Islet of Langerhans (tissue), 1 donor: ENCODE measurements around the gene LZTS2.
"Not testable (repeated sequence)": the region's sequence is repeated elsewhere in the genome, so short reads cannot be mapped to it uniquely, and the experiment has no call there.

Source experiments
- FAIRE-seq: peaks from one replicate; lab custom pipeline; 2011; peaks lifted over from hg19 to GRCh38; lab: Jason Lieb, UNC

The LZTS2 gene

DNA sequence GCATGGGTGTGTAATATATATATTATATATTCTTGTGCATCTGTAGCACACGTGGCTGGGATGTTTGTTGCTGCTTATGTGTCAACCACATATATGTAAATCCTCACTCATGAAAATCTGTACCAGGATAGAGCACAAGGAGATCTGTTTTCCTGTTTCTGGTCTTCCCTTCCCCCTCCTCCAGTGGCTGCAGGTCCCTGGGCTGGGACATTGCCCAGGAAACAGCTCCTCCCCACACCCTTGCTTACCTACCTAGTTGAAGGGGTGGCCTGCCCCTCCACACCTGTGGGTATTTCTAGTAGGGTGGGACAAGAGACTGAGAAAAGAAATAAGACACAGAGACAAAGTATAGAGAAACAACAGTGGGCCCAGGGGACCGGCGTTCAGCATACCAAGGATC, 33.7 kb downstream of the LZTS2 start:
- FAIRE-seq: no peak

DNA sequence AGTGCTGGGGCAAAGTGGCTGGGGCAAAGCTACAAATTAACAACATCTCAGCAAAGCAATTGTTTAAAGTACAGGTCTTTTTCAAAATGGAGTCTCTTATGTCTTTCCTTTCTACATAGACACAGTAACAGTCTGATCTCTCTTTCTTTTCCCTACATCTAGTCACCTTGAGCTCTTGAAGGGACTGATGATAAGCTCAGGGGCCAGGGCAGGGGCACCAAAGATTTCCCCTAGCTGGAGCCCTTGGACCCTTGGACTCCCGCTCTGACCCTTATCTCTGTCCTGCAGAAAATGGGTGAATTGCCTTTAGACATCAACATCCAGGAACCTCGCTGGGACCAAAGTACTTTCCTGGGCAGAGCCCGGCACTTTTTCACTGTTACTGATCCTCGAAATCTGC, 34.8 kb downstream of the LZTS2 start:
- FAIRE-seq: not testable (repeated sequence)

DNA sequence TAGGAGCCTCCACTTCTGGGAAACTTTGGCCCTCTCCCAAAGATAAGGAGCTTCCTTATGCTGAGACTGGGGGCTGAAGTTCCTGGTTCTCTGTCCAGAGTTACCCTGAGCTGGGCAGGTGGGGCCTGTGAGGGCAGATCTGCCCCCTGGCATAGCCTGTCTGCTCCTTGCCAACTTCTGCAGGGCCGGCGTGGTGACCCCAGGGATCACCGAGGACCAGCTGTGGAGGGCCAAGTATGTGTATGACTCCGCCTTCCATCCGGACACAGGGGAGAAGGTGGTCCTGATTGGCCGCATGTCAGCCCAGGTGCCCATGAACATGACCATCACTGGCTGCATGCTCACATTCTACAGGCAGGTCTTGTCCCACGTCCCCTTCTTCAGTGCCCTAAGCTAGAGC, 35.7 kb downstream of the LZTS2 start:
- FAIRE-seq: no peak

DNA sequence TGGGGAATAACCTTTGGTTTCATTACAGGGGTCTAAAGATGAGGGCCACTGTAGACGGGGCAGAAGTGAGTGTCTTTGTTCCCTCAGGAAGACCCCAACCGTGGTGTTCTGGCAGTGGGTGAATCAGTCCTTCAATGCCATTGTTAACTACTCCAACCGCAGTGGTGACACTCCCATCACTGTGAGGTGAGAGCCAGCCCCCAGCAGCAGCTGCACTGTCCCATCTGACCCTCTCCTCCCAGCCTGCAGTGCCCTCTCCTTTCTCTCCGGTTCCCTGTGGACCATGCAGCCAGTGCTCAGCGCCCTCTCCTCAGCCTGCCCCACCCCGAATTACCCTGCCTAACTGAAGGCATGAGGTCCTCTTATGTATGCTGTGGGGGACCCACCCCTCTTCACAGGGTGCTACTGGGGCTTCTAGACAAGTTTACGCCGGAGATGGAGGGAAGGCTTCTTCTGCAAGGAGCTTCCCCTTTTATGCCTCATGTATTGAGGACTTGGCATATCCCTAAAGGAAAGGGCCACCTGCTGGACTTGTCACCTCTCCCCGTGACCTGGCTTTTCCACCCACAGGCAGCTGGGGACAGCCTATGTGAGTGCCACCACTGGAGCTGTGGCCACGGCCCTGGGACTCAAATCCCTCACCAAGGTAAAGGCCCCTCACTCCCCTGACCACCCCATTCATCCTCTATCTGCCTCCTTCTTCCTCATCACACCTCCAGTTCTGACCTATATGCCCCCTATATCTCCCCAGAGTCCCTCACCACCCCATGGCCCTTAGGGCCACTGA, 36.5 kb downstream of the LZTS2 start:
- no peak for FAIRE-seq

DNA sequence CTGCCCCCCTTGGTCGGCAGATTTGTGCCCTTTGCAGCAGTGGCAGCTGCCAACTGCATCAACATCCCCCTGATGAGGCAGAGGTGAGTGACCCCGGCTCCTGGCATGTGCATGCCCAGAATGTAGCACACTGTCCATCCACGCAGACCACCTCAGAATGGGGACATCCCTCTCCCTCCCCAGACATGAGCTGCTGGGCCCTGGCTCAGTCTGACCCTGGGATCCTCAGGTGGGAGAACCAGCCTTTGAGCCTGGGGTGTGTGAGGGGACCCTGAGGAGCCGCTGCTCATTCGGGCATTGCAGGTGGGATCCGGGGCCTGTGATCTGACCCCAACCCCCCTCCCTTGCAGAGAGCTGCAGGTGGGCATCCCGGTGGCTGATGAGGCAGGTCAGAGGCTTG, 37.1 kb downstream of the LZTS2 start:
- no peak for FAIRE-seq

DNA sequence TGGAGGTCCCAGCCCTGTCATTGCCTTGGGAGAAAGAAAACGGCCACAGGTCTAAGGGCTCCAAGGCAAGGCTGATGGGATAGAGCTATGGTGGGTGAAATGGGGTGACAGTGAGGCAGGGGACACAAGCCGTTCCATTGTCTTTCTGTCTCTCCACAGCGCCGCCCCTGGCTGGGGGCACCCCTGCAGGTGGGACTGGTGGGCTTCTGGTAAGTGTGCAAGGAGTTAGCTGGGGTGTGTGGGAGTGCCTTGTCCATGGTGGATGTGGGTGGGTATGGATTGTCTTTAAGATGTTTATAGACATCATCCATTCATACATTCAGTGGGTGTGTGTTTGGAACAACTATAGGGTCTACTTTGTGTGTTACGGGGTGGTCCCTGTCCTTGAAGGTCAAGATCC, 38.9 kb downstream of the LZTS2 start:
- no peak for FAIRE-seq

DNA sequence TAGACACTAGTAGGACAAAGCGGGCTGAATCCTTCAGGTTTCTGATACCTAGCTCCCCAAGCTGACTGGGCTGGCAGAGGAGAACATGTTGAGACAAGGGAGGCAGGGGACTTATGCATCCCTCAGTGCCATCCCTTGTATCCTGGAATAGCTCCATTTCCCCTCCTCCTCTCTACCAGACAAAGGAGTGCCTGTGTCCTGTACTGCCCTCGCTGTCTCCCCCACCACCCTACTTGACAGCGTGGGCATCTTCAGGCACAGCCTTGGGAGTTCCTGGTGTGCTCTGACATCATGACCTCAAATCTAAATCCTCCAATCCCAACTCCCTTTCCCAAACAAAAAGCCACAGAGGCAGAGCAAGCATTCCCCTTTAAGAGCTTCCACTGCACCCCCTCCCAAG, 40.5 kb downstream of the LZTS2 start:
- FAIRE-seq: no peak

DNA sequence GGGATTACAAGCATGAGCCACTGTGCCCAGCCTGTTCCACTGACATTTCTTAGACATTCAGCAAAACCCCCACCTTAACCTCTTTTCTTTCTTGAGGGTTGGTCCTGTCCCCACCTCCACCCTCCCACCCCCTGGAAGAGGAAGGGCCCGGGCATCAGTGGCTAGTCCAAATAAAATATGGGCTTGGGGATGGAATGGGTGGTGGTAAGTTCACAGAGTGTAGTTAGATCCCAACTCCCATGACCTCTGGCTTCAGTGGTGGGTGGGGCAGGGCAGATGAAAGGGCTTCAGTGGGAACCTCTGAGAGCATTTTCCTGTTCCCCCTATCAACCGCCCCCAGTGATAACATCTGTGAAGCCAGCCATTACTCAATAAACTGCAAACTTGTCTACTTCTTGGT, 41.2 kb downstream of the LZTS2 start:
- no peak for FAIRE-seq

DNA sequence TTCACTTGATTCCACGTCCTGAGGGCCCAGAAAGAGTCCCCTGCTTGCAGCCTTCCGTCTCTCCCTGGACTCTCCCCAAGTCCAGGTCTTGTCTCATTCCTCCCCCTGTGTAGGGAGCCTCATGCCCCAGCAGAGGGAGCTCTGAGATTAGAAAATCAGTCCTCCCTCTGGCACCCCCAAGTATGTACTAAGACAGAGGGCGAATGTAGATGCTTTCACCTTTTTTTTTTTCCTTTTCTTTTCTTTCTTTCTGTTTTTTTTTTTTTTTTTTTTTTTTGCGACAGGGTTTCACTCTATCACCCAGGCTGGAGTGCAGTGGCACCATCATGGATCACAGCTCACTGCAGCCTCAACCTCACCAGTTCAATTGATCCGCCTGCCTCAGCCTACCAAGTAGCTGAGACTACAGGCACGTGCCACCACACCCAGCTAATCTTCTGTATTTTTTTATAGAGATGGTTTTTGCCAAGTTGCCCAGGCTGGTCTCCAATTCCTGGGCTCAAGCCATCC, 41.7 kb downstream of the LZTS2 start:
- no peak for FAIRE-seq

DNA sequence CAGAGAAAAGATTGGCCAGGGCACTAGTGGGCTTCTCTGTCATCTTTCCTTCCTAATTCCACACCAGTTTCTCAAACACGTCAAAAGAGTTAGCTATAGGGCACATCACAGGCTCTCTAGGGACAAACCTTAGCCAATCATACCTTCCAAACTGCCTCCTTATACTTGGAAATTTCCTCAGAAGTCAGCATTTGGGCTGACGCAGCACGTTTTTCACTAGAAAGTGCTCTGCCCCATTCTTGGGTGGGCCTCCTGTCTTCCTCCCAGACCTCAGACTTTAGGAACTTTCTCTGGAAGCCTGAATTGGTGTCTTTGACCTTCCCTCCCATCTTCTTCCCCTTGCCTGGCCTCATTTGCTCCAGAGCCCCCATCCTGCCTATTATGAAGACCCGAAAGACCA, 42.5 kb downstream of the LZTS2 start:
- FAIRE-seq: no peak

DNA sequence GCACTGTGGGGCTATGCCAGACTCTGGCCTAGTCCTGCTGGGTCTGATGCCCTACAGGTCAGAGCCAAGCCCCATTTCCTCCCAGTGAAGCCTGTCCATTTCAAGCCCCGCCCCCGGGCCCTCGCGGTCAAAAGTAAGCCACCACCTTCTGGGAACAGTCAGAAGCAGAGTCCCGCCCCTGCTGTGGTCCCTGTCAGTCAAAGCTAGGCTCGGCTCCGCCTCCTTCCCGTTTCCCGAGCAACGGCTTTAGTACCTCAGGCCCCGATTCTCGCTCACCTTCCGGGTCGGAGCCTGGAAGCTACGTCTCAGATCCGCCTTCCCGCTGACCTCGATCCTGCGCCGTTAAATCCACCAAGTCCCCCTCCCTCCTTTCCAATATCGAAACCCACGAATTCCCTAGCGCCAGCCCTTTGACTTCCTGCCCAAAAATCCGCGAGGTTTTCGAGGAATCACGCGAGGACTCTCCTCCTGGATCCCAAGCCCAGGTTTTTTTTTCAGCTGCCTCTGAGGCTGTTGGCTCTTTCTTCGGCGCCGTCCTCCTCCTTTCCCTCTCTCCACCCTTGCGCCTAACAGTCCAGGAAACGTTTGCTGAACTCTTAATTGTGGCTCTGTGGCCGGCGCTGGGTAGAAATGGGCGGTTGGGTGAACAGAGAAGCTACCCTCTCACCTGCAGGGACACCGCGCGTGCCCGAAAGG, 43.2 kb downstream of the LZTS2 start:
- FAIRE-seq: peak; percentile 21

DNA sequence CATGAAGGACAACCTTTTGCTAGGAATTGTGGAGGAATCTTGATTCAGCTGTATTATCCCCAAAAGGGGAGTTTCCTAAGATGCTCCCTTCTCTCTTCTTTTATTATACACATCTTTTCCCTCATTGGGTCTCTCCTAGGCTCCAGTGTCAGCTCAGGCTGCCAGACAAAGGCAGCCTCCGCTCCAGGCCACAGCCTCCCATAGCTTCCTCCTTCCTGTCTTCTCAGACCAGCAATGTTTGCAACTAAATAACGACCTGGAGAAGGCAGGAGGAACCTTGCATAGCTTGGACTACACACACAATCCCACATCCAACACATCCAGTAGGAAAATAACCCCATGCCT, 43.7 kb downstream of the LZTS2 start:
- no peak for FAIRE-seq

DNA sequence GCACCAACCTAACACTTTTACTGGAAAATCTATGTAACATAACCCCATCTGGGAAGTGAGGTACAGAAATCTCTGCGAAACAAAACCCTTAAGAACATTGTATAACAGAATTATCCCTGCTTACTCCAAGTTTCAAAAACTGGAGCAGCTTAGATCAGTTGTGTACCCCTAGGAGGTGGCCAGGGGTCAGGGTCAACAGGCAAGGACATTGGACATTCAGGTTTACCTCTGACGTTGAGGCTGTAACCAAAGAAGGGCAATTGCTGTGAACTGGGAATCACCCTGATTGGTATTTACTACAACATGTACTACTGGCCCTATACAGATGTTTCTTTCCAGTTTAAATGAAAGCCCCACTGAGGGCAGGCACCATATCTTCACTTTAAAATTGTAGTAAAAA, 44.5 kb downstream of the LZTS2 start:
- no peak for FAIRE-seq

DNA sequence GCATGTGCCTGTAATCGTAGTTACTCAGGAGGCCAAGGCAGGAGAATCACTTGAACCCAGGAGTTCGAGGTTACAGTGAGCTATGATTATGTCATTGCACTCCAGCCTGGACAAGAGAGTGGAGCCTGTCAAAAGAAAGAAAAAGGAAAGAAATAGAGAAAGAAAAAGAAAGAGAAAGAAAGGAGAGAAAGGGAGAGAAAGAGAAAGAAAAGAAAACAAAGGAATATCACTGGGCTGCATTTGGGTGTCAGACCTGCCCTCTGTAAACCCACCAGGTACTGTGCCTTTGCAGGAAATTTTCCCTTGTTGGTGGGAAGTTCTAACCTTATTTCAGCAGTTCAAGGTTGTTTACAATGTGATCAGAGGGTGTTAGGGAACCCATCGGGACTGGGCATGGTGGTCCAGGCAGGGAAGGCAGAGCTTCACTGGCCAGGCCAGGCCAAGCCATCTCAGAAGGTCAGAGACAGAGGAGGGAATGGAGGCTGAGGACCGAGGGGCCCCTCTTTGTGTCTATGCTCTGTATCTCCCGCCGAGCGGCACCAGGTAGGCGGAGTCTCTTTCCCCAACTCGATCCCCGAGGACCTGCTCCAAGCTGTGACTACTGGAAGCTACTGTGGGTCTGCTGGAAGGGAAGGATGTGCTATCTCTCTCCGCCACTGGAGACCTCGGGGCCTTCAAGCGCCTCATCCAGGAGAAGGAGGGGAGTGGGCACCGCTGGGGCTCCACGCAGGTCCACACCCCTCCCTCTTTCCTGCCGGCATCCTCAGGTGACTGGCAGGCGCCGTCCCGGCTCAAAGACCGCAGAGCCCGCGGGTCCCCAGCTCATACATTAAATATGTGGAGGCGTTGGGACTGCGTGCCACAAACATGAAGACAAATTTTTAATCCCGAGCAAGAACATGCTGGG, 47.0 kb downstream of the LZTS2 start:
- FAIRE-seq: no peak

DNA sequence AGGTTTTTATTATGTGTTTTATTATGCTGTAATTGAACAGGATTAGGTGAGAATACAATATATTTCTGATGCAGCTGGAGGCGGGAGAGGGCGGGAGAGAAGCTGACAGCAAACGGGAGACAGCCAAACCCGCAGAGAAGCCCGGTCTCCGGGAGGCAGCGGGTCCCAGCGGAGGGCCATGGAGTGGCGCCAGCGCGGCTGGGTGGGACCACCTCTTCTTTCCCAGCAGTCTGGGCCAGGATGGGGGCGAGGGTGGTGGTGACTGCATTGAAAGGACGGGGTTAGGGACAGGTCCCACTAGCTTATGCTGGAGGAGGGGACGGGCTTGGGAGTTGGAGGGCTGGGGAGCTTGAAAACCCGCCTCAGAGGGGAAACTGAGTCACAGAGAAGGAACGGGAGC, 47.7 kb downstream of the LZTS2 start:
- FAIRE-seq: no peak

DNA sequence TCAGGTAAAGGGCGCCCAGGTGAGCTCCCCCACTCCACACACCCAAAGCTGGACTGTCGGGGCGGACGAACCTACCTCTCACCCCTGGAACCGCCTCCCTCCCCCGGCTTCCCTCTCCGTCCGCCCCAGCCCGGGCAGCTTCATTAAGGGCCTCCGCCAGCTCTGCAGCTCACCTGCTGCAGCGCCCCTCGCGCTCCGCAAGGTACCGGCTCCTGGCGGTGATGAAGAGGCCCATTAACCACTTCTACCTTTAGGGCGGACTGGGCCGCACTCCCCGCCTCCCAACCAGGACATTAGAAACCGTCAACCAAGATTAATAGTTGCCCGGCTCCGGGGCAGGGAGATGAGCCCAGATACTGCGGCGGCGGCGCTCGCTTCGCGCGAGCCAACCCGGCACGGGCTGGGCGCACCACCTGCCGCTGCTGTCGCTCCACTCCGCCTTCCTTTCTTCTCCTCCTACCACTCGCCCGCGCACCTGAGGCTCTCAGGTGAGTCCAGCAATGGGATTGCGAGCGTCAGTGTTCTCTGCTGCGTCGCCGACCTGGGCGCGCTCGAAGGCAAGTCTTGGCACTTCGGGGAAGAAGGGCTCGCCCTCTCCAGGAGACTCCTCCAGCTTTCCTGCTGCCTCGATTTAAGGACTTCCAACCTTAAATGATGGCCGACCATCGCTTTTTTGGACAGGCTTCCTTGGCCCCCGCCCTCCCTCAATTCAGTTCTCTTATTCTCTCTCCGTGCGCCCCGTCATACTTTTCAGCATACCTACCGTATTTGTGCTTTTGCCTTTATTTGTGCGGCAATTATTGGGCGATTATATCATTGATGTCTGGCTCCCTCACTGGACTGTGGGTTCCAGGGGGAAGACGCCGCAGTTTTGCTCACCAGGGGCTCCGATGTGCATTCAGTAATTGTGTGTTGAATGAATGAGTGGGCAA, 48.6 kb downstream of the LZTS2 start:
- no peak for FAIRE-seq

DNA sequence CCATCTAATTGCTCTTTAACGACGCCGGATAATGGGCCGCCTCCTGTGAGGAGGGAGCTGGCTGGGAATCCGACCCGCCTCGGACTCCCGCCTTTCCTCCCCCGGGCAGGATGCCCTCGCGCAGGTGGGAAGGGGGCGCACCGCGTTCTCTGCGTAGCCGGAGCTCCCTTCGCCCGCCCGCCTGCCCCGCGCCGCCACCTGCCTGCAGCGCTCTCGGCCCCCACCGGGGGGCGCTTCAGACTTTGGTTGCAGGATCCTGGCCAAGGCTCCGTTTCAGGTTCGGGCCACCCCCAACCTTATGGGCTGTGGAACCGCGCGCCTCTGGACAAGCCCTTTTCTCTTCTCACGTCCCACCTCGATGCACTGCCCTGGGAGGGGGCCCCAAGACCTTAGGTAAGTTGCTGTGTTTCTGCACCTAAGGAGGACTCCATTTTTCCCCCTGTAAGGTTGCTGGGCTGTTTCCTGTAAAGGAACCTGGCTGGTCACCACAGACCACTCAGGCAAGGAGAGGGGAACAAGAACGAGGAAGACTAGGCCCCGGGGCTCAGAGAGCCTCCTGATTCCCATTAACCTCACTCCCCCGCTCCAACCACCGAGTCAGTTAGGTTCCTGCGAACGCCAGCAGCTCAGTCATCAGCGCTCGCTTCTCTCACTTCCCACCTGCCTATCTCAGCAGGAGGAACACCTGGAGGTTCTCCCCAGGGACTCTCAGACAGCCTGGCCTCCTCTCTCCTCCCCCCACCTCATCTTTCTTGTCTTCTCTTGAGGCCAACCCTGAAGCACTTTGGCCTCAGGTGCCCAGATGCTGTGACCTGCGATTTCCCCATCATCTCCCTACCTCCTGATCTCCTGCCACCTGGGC, 50.8 kb downstream of the LZTS2 start:
- no peak for FAIRE-seq

DNA sequence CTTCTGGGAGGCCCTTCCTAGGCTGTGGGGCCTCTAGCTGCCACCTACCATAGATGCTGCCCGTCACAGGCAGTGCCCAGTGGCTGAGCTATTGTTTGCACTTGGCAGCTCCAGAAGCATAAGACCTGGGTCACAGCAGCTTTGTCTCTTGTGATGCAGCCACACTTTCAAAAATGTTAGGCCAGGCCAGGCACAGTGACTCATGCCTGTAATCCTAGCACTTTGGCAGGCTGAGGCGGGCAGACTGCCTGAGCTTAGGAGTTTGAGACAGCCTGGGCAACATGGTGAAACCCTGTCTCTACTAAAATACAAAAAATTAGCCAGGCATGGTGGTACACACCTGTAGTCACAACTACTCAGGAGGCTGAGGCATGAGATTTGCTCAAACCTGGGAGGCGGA, 52.7 kb downstream of the LZTS2 start:
- FAIRE-seq: no peak

DNA sequence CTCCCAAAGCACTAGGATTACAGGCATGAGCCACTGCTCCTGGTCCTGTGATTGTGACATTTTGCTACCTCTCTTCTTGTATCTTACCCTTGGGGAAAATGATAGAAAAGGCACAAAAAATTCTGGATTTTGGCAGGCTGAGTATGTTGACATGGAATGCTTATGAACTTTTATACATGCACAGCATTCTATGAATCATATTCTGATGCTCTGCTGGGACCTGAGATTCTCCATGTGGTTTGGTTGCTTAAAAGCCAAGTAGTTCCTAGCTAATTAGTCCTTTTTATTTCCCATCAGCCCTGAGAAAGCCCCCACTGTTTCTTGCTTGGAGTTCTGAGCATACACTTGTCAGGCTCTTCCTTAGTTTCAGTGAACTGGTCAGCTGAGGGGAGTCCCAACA, 53.9 kb downstream of the LZTS2 start:
- no peak for FAIRE-seq

DNA sequence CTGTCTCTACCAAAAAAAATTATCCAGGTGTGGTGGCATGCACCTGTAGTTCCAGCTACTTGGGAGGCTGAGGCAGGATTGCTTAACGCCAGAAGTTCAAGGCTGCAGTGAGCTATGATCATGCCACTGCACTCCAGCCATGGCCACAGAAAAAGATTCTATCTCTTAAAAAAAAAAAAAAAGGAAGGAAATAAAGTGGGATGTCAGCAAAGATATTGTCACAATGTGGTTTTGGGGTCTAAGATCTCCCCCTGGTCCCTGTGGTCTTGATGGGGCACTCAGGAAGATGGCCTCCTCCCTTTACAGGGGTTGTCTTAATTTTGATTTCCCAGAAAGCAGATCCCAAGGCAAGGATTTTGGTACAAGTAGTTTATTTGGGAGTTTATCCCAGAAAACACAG, 54.7 kb downstream of the LZTS2 start:
- FAIRE-seq: no peak

DNA sequence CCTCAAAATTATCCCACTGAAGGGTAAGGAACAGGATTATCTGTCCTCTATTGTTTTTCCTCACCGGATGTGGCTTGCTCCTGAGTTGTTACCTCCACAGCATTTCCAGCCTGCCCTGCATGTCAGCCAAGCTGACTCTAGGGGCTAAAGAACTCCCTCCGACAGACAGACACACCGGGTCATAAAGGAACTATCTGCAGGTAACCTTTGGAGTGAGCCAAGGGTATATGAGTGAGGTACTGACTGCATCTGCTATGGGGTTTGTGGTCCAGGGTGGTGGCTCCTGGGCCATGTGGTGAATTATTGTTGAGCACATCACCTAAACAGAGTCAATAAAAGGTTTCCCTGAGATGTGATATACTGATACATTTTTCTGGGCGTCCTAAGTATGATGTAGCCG, 55.3 kb downstream of the LZTS2 start:
- no peak for FAIRE-seq
